PC-9 (cell line): Measurements from ENCODE around the gene OR8K5.

Experiments
- EZH2 ChIP-seq: fragments of 200-600 bp; sonication (generic); IDR thresholded peaks from 2 replicates; pipeline ENCODE4 v1.8.0; 2017; ENCODE audit warnings: antibody characterized with exemption, low read depth
- TF ChIP-seq, protein P1 (sequence below): fragments of 200-600 bp; sonication (generic); conservative IDR thresholded peaks from 2 replicates; pipeline ENCODE4 v1.6.1; 2017; ENCODE audit warnings: mixed run types, antibody characterized with exemption, mild to moderate bottlenecking, moderate library complexity

DNA sequence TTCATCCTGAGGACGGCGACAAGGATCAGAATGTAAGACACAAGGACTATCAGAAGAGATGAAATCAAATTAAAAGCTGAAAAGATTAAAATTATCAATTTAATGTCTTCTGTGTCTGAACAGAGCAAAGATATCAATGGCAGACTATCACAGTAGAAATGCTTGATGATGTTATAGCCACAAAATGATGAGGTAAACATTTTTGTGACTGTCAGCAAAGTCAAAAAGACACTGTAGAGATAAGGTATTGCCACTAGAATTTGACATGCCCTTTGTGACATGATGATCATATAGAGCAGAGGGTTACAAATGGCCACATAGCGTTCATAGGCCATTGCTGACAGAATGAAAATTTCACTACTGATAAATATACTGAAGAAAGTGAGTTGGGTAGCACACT is 28.5 kb upstream of the OR8K5 start:
- TF ChIP-seq, protein P1, sequence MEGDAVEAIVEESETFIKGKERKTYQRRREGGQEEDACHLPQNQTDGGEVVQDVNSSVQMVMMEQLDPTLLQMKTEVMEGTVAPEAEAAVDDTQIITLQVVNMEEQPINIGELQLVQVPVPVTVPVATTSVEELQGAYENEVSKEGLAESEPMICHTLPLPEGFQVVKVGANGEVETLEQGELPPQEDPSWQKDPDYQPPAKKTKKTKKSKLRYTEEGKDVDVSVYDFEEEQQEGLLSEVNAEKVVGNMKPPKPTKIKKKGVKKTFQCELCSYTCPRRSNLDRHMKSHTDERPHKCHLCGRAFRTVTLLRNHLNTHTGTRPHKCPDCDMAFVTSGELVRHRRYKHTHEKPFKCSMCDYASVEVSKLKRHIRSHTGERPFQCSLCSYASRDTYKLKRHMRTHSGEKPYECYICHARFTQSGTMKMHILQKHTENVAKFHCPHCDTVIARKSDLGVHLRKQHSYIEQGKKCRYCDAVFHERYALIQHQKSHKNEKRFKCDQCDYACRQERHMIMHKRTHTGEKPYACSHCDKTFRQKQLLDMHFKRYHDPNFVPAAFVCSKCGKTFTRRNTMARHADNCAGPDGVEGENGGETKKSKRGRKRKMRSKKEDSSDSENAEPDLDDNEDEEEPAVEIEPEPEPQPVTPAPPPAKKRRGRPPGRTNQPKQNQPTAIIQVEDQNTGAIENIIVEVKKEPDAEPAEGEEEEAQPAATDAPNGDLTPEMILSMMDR: no peak
- TF ChIP-seq EZH2: no peak
